ENCODE measurements around the gene SLC9A1.

Gene SLC9A1

GRCh38 chr1:27086628-27087027, 68.3 kb downstream of the SLC9A1 start (continued):
- TF ChIP-seq, protein P1, sequence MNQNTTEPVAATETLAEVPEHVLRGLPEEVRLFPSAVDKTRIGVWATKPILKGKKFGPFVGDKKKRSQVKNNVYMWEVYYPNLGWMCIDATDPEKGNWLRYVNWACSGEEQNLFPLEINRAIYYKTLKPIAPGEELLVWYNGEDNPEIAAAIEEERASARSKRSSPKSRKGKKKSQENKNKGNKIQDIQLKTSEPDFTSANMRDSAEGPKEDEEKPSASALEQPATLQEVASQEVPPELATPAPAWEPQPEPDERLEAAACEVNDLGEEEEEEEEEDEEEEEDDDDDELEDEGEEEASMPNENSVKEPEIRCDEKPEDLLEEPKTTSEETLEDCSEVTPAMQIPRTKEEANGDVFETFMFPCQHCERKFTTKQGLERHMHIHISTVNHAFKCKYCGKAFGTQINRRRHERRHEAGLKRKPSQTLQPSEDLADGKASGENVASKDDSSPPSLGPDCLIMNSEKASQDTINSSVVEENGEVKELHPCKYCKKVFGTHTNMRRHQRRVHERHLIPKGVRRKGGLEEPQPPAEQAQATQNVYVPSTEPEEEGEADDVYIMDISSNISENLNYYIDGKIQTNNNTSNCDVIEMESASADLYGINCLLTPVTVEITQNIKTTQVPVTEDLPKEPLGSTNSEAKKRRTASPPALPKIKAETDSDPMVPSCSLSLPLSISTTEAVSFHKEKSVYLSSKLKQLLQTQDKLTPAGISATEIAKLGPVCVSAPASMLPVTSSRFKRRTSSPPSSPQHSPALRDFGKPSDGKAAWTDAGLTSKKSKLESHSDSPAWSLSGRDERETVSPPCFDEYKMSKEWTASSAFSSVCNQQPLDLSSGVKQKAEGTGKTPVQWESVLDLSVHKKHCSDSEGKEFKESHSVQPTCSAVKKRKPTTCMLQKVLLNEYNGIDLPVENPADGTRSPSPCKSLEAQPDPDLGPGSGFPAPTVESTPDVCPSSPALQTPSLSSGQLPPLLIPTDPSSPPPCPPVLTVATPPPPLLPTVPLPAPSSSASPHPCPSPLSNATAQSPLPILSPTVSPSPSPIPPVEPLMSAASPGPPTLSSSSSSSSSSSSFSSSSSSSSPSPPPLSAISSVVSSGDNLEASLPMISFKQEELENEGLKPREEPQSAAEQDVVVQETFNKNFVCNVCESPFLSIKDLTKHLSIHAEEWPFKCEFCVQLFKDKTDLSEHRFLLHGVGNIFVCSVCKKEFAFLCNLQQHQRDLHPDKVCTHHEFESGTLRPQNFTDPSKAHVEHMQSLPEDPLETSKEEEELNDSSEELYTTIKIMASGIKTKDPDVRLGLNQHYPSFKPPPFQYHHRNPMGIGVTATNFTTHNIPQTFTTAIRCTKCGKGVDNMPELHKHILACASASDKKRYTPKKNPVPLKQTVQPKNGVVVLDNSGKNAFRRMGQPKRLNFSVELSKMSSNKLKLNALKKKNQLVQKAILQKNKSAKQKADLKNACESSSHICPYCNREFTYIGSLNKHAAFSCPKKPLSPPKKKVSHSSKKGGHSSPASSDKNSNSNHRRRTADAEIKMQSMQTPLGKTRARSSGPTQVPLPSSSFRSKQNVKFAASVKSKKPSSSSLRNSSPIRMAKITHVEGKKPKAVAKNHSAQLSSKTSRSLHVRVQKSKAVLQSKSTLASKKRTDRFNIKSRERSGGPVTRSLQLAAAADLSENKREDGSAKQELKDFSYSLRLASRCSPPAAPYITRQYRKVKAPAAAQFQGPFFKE (tag by site-specific recombination; IDR thresholded peaks at IDR 0.05; ENCODE audit: borderline replicate concordance): peak; percentile 89; the same call in 1 of the 2 replicates
- peak; percentile 89; the same call in 1 of the 2 replicates for TF ChIP-seq ZNF114 (tag by site-specific recombination; IDR thresholded peaks at IDR 0.05)
- TF ChIP-seq ZNF707 (tag by site-specific recombination; IDR thresholded peaks at IDR 0.05): 0 out of 2 replicates have a peak, but pooled peaks have one; percentile 17
- TF ChIP-seq ZNF148 (tag by site-specific recombination; IDR thresholded peaks at IDR 0.05; ENCODE audit: borderline replicate concordance): peak; percentile 69; the same call in 1 of the 2 replicates
- TF ChIP-seq ZNF248 (tag by site-specific recombination; IDR thresholded peaks at IDR 0.05): 0 out of 2 replicates have a peak, but pooled peaks have one; percentile 50
- TF ChIP-seq ZBTB20 (tag by site-specific recombination; IDR thresholded peaks at IDR 0.05): 0 out of 2 replicates have a peak, but pooled peaks have one; percentile 17
- peak; percentile 79; the same call in 1 of the 2 replicates for TF ChIP-seq ZNF785 (tag by site-specific recombination; IDR thresholded peaks at IDR 0.05)
- TF ChIP-seq ZNF521 (tag by site-specific recombination; IDR thresholded peaks at IDR 0.05): peak; percentile 55; the same call in 1 of the 2 replicates
- TF ChIP-seq ZNF747 (tag by site-specific recombination; IDR thresholded peaks at IDR 0.05): no peak
- 0 out of 2 replicates have a peak, but pooled peaks have one; percentile 69 for TF ChIP-seq ZNF175 (tag by site-specific recombination; IDR thresholded peaks at IDR 0.05)
- no peak for TF ChIP-seq ZFP69B (tag by site-specific recombination; IDR thresholded peaks at IDR 0.05)
- TF ChIP-seq ZNF112 (tag by site-specific recombination; IDR thresholded peaks at IDR 0.05): peak; percentile 34; the same call in 1 of the 2 replicates
- TF ChIP-seq SCRT2 (tag by site-specific recombination; IDR thresholded peaks at IDR 0.05): no peak
- 0 out of 2 replicates have a peak, but pooled peaks have one; percentile 22 for TF ChIP-seq ZNF658 (tag by site-specific recombination; IDR thresholded peaks at IDR 0.05)
- TF ChIP-seq EGR2 (tag by site-specific recombination; IDR thresholded peaks at IDR 0.05; ENCODE audit: low read depth): peak; percentile 17; the same call in 1 of the 2 replicates

DNA sequence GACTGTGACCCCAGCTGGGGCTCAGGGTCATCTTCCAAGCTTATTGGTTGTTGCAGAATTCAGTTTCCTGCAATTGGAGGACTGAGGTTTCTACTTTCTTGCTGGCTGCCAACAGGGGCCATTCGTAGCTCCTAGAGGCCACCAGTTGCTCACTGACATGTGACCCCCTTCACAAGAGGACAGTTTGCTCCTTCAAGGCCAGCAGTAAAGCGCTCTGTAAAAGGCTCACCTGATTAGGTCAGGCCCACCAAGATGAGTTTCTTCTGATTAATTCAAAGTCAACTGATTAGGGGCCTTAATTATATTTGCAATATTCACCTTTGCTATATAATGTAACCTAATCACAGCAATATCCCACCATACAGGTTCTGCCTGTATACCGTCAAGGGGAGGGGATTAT, 68.9 kb downstream of the SLC9A1 start:
- H3K27ac ChIP-seq (ENCODE audit: extremely low read depth, low read depth, low read length): no peak overlapping the region
- H3K9me3 ChIP-seq (ENCODE audit: control insufficient read depth, insufficient read depth, low read depth, low read length): no peaks in the 10 kb centered on the region
- TF ChIP-seq HOXA7 (CRISPR knock-in tag; IDR thresholded peaks at IDR 0.05; ENCODE audit: borderline replicate concordance): no peak
- TF ChIP-seq ZNF10 (tag by site-specific recombination; IDR thresholded peaks at IDR 0.05): peak; percentile 99
- H3K4me1 ChIP-seq (ENCODE audit: control insufficient read depth, insufficient read depth, low read length): no peaks in the 10 kb centered on the region
- CTCF ChIA-PET: interaction anchor here (1.5 kb wide), 1 partner anchor 40 kb away, joined by 5 read pairs; no protein-coding TSS in a partner anchor
- POLR2A ChIA-PET: no interaction called here
- no peak overlapping the region for H3K4me3 ChIP-seq (ENCODE audit: low read depth, low read length)
- H3K36me3 ChIP-seq (ENCODE audit: control insufficient read depth in 2 of 2, insufficient read depth in 1 of 2, low read length in 2 of 2): no peaks in the 10 kb centered on the region

Measured in HEK293 (cell line).